Measurements from ENCODE around the gene SNTA1.
"Not testable (repeated sequence)": the region's sequence is repeated elsewhere in the genome, so short reads cannot be mapped to it uniquely, and the experiment has no call there.

Gene SNTA1

GRCh38 chr20:33443512-33444239 lies at the start of gene SNTA1:
Gene SNTA1, minus strand, starts transcription at chr20:33443763. Its CDS starts 143 bp downstream, at chr20:33443620.
- DNase-seq: peak; percentile 73

GRCh38 chr20:33490934-33491656 lies 47.5 kb upstream of the SNTA1 start:
- no peak for DNase-seq

GRCh38 chr20:33490023-33490933 lies 46.7 kb upstream of the SNTA1 start, which contains the start of gene CBFA2T2:
Gene CBFA2T2, plus strand, starts transcription at chr20:33490096. Its CDS starts 172 bp downstream, at chr20:33490268.
- no peak for DNase-seq

- peak; percentile 92 for DNase-seq
Observed at GRCh38 chr20:33489495-33490022, 46.0 kb upstream of the SNTA1 start.

GRCh38 chr20:33488661-33489494 lies 45.3 kb upstream of the SNTA1 start:
- DNase-seq: not testable (repeated sequence)

- DNase-seq: no peak
Observed at GRCh38 chr20:33488201-33488600, 44.6 kb upstream of the SNTA1 start.

- DNase-seq: not testable (repeated sequence)
Observed at GRCh38 chr20:33483186-33483585, 39.6 kb upstream of the SNTA1 start.

- no peak for DNase-seq
Observed at GRCh38 chr20:33482581-33482980, 39.0 kb upstream of the SNTA1 start.

GRCh38 chr20:33481431-33481941 lies 37.9 kb upstream of the SNTA1 start:
- no peak for DNase-seq

- DNase-seq: no peak
Observed at GRCh38 chr20:33480048-33480447, 36.5 kb upstream of the SNTA1 start.

- DNase-seq: peak; percentile 57
Observed at GRCh38 chr20:33477386-33478234, 34.0 kb upstream of the SNTA1 start.

- peak; percentile 62 for DNase-seq
Observed at GRCh38 chr20:33475381-33476152, 32.0 kb upstream of the SNTA1 start.

- no peak for DNase-seq
Observed at GRCh38 chr20:33474963-33475362, 31.4 kb upstream of the SNTA1 start.

- no peak for DNase-seq
Observed at GRCh38 chr20:33474097-33474873, 30.7 kb upstream of the SNTA1 start.

- no peak for DNase-seq
Observed at GRCh38 chr20:33472868-33473435, 29.4 kb upstream of the SNTA1 start.

- DNase-seq: no peak
Observed at GRCh38 chr20:33470866-33471265, 27.3 kb upstream of the SNTA1 start.

- DNase-seq: no peak
Observed at GRCh38 chr20:33470457-33470856, 26.9 kb upstream of the SNTA1 start.

- no peak for DNase-seq
Observed at GRCh38 chr20:33466303-33466646, 22.7 kb upstream of the SNTA1 start.
